SK-N-SH (cell line): Measurements from ENCODE around the gene CELF5. TPM values are rescaled to one million over a fixed set of nuclear protein-coding genes. Genes with fewer than 3 reads are reported as not detected.

Experiments used
- CTCF ChIA-PET: fragments of 300-600, 350-600 bp; formaldehyde crosslinking; extraction: SDS; loops from one replicate; lab custom pipeline; 2021; lab: Yijun Ruan, JAX
- POLR2A ChIA-PET: fragments of 350-600 bp; sonication (Branson Sonifier 250); formaldehyde crosslinking; extraction: SDS; loops from one replicate; lab custom pipeline; 2020; ENCODE audit warnings: antibody characterized with exemption, inconsistent platforms; lab: Yijun Ruan, JAX
- DNase-seq: peaks from one replicate; pipeline ENCODE4 v3.0.0; 2012
- H2AFZ ChIP-seq: fragments of 200-600 bp; sonication (generic); 2 replicates; pipeline ENCODE4 v1.8.1; 2016; ENCODE audit warnings: antibody characterized with exemption, mild to moderate bottlenecking, low read depth
- H3F3A ChIP-seq: fragments of 200-600 bp; sonication (generic); replicated peaks from 2 replicates; pipeline ENCODE3; 2016; ENCODE audit warnings: antibody characterized with exemption, mild to moderate bottlenecking; ENCODE audit not compliant: insufficient read depth
- H3K27ac ChIP-seq, 2 experiments: fragments of 200-500 bp in 1 of 2; fragments of 200-600 bp in 1 of 2; sonication (Bioruptor generic) in 1 of 2; sonication (generic), shearing (Covaris generic) in 1 of 2; 2 replicates each; pipeline versions ENCODE4 v1.5.1 to v1.6.1; 2014 to 2016; ENCODE audit warnings: low read depth in 2 of 2, inconsistent platforms in 1 of 2, low read length in 1 of 2, mild to moderate bottlenecking in 1 of 2, mixed read lengths in 1 of 2
- H3K27me3 ChIP-seq: fragments of 200-600 bp; sonication (generic), shearing (Covaris generic); 2 replicates; pipeline ENCODE4 v1.6.1; 2016; ENCODE audit warnings: mixed run types; ENCODE audit not compliant: insufficient read depth
- H3K36me3 ChIP-seq, 2 experiments: fragments of 200-500 bp in 1 of 2; fragments of 200-600 bp in 1 of 2; sonication (Bioruptor generic) in 1 of 2; sonication (generic) in 1 of 2; replicated peaks in 1 of 2; 2 replicates each; pipeline versions ENCODE3 to v1.5.1; 2014 to 2016; ENCODE audit warnings: low read length in 1 of 2, mild to moderate bottlenecking in 1 of 2; ENCODE audit not compliant: insufficient read depth in 2 of 2, control insufficient read depth in 1 of 2
- H3K4me1 ChIP-seq, 2 experiments: fragments of 200-500 bp in 1 of 2; fragments of 200-600 bp in 1 of 2; sonication (Bioruptor generic) in 1 of 2; sonication (generic), shearing (Covaris generic) in 1 of 2; 2 replicates each; pipeline versions ENCODE4 v1.5.1 to v1.6.1; 2014 to 2016; ENCODE audit warnings: low read depth in 1 of 2, low read length in 1 of 2, mixed run types in 1 of 2; ENCODE audit not compliant: insufficient read depth in 2 of 2, control insufficient read depth in 1 of 2
- H3K4me2 ChIP-seq: fragments of 200-600 bp; sonication (generic), shearing (Covaris generic); 2 replicates; pipeline ENCODE4 v1.6.1; 2017; ENCODE audit warnings: mixed run types
- H3K4me3 ChIP-seq, 2 experiments: fragments of 200-500 bp in 1 of 2; fragments of 200-600 bp in 1 of 2; sonication (Bioruptor generic) in 1 of 2; sonication (generic), shearing (Covaris generic) in 1 of 2; 2 replicates each; pipeline versions ENCODE4 v1.5.1 to v1.8.1; 2014 to 2016; ENCODE audit warnings: low read depth in 2 of 2, inconsistent platforms in 1 of 2, low read length in 1 of 2, mild to moderate bottlenecking in 1 of 2, mixed read lengths in 1 of 2, moderate library complexity in 1 of 2
- H3K79me2 ChIP-seq: fragments of 200-600 bp; sonication (generic); 2 replicates; pipeline ENCODE4 v1.8.1; 2017; ENCODE audit warnings: mild to moderate bottlenecking; ENCODE audit not compliant: insufficient read depth
- H3K9ac ChIP-seq: fragments of 200-600 bp; sonication (generic); 2 replicates; pipeline ENCODE4 v1.6.1; 2017; ENCODE audit warnings: mixed run types
- H3K9me2 ChIP-seq: fragments of 200-600 bp; sonication (generic); 2 replicates; pipeline ENCODE4 v1.6.1; 2017; ENCODE audit warnings: mixed run types
- H3K9me3 ChIP-seq: fragments of 200-600 bp; sonication (generic); 2 replicates; pipeline ENCODE4 v1.6.1; 2017; ENCODE audit warnings: mixed run types, mild to moderate bottlenecking, moderate library complexity
- H4K20me1 ChIP-seq: fragments of 200-600 bp; sonication (generic); 2 replicates; pipeline ENCODE4 v1.6.1; 2017; ENCODE audit warnings: mild to moderate bottlenecking, mixed run types; ENCODE audit not compliant: insufficient read depth
- CHD2 ChIP-seq: fragments of 150-350 bp; IDR thresholded peaks from 2 replicates; pipeline ENCODE4 v1.6.1; 2018; ENCODE audit warnings: low read length; ENCODE audit not compliant: partially characterized antibody
- ELF1 ChIP-seq: IDR thresholded peaks from 2 replicates; pipeline ENCODE4 v1.4.0; 2012
- EZH2phosphoT487 ChIP-seq: fragments of 200-600 bp; sonication (generic); IDR thresholded peaks from 2 replicates; pipeline ENCODE4 v1.6.1; 2017; ENCODE audit warnings: low read depth, mixed run types, mild to moderate bottlenecking, antibody characterized with exemption, moderate library complexity, borderline replicate concordance
- FOXJ3 ChIP-seq: sonication (generic); formaldehyde crosslinking; IDR thresholded peaks from 2 replicates; pipeline ENCODE4 v1.5.1; 2020; ENCODE audit warnings: mild to moderate bottlenecking, missing genetic modification reagents
- FOXM1 ChIP-seq: IDR thresholded peaks from 2 replicates; pipeline ENCODE4 v1.4.0; 2012; ENCODE audit warnings: low read depth, mild to moderate bottlenecking
- JUND ChIP-seq: IDR thresholded peaks from 2 replicates; pipeline ENCODE4 v1.4.0; 2012
- MEF2A ChIP-seq: IDR thresholded peaks from 2 replicates; pipeline ENCODE4 v1.4.0; 2012; ENCODE audit warnings: low read depth, borderline replicate concordance
- POLR2AphosphoS5 ChIP-seq: IDR thresholded peaks from 2 replicates; pipeline ENCODE4 v1.6.1; 2012; ENCODE audit warnings: low read depth, low read length
- RCOR1 ChIP-seq: fragments of 150-350 bp; IDR thresholded peaks from 2 replicates; pipeline ENCODE4 v1.6.1; 2017; ENCODE audit warnings: antibody characterized with exemption, low read length
- RFX5 ChIP-seq: IDR thresholded peaks from 2 replicates; pipeline ENCODE4 v1.6.1; 2012; ENCODE audit warnings: mild to moderate bottlenecking, improper control_type of control experiment, low read length
- SIN3A ChIP-seq: IDR thresholded peaks from 2 replicates; pipeline ENCODE4 v1.6.1; 2012; ENCODE audit warnings: low read depth, mild to moderate bottlenecking, low read length, moderate library complexity, borderline replicate concordance
- TAF1 ChIP-seq: IDR thresholded peaks from 2 replicates; pipeline ENCODE4 v1.6.1; 2012; ENCODE audit warnings: low read depth, mild to moderate bottlenecking, low read length, moderate library complexity, borderline replicate concordance
- WGBS: methylation state at CpG from one replicate; pipeline ENCODE4 v1.1.6; 2017; ENCODE audit warnings: low lambda C conversion rate; 5-methylcytosine and 5-hydroxymethylcytosine counted together
- polyA plus RNA-seq, 3 experiments: library from polyadenylated mRNA; depleted of rRNA; stranded (reverse); fragments of >200 nt; gene quantifications; 2 replicates each; pipeline ENCODE4 v1.2.3, GENCODE V29; 2012
- TF ChIP-seq, protein P1 (sequence below): fragments of 150-350 bp; IDR thresholded peaks from 2 replicates; pipeline ENCODE4 v1.6.1; 2016; ENCODE audit warnings: mild to moderate bottlenecking, low read depth, low read length
- TF ChIP-seq, protein P2 (sequence below): IDR thresholded peaks from 2 replicates; pipeline ENCODE4 v1.6.1; 2012; ENCODE audit warnings: mild to moderate bottlenecking, low read depth, low read length, moderate library complexity
- TF ChIP-seq, protein P3 (sequence below): IDR thresholded peaks from 2 replicates; pipeline ENCODE4; 2012
- TF ChIP-seq, protein P4 (sequence below): IDR thresholded peaks from 2 replicates; pipeline ENCODE4 v1.4.0; 2012; ENCODE audit warnings: low read depth, borderline replicate concordance
- TF ChIP-seq, protein P5 (sequence below): fragments of 200-600 bp; sonication (generic); IDR thresholded peaks from 2 replicates; pipeline ENCODE4 v1.6.1; 2017; ENCODE audit warnings: antibody characterized with exemption, mild to moderate bottlenecking, moderate library complexity

Gene CELF5
- polyA plus RNA-seq, 1 of the 3 experiments (the other 2 are of a cell fraction): 0.33 TPM

DNA sequence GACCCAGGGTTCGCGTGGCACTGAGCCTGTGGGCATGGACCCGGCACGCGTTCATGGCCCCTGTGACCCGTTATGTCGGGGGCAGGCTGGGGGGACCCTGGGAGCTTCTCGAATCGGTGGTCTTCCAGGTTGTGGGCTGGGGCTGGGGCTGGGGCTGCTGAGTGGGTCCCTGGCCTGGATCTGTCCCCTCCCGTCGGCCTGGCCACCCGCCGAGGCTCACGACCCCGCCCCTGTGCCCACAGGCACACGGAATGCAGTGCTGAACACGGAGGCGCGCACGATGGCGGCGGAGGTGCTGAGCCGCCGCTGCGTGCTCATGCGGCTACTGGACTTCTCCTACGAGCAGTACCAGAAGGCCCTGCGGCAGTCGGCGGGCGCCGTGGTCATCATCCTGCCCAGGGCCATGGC, 32.2 kb upstream of the CELF5 start:
- Histone ChIP-seq H3F3A (no peaks in the 10 kb centered on the region), H3K4me3 (no peak overlapping the region), H3K9ac (no peak overlapping the region), H2AFZ (no peak overlapping the region), H3K9me3 (no peaks in the 10 kb centered on the region), H3K36me3 (peaks cover 5 to 20% of the 10 kb centered on the region in 2 experiments), H3K4me2 (no peak overlapping the region), H3K4me1 (peaks cover 6 to 8% of the 10 kb centered on the region in 2 experiments; a peak in 2 of 4 replicates), H3K9me2 (no peaks in the 10 kb centered on the region), H3K27me3 (no peaks in the 10 kb centered on the region)
- POLR2A ChIA-PET: no interaction called here
- no peak for TF ChIP-seq RCOR1
- TF ChIP-seq JUND: no peak
- TF ChIP-seq SIN3A: no peak
- TF ChIP-seq CHD2: no peak
- TF ChIP-seq, protein P1, sequence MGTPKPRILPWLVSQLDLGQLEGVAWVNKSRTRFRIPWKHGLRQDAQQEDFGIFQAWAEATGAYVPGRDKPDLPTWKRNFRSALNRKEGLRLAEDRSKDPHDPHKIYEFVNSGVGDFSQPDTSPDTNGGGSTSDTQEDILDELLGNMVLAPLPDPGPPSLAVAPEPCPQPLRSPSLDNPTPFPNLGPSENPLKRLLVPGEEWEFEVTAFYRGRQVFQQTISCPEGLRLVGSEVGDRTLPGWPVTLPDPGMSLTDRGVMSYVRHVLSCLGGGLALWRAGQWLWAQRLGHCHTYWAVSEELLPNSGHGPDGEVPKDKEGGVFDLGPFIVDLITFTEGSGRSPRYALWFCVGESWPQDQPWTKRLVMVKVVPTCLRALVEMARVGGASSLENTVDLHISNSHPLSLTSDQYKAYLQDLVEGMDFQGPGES: no peak
- TF ChIP-seq TAF1: no peak
- TF ChIP-seq MEF2A: no peak
- TF ChIP-seq FOXM1: no peak
- TF ChIP-seq, protein P2, sequence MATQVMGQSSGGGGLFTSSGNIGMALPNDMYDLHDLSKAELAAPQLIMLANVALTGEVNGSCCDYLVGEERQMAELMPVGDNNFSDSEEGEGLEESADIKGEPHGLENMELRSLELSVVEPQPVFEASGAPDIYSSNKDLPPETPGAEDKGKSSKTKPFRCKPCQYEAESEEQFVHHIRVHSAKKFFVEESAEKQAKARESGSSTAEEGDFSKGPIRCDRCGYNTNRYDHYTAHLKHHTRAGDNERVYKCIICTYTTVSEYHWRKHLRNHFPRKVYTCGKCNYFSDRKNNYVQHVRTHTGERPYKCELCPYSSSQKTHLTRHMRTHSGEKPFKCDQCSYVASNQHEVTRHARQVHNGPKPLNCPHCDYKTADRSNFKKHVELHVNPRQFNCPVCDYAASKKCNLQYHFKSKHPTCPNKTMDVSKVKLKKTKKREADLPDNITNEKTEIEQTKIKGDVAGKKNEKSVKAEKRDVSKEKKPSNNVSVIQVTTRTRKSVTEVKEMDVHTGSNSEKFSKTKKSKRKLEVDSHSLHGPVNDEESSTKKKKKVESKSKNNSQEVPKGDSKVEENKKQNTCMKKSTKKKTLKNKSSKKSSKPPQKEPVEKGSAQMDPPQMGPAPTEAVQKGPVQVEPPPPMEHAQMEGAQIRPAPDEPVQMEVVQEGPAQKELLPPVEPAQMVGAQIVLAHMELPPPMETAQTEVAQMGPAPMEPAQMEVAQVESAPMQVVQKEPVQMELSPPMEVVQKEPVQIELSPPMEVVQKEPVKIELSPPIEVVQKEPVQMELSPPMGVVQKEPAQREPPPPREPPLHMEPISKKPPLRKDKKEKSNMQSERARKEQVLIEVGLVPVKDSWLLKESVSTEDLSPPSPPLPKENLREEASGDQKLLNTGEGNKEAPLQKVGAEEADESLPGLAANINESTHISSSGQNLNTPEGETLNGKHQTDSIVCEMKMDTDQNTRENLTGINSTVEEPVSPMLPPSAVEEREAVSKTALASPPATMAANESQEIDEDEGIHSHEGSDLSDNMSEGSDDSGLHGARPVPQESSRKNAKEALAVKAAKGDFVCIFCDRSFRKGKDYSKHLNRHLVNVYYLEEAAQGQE: no peak
- TF ChIP-seq, protein P3, sequence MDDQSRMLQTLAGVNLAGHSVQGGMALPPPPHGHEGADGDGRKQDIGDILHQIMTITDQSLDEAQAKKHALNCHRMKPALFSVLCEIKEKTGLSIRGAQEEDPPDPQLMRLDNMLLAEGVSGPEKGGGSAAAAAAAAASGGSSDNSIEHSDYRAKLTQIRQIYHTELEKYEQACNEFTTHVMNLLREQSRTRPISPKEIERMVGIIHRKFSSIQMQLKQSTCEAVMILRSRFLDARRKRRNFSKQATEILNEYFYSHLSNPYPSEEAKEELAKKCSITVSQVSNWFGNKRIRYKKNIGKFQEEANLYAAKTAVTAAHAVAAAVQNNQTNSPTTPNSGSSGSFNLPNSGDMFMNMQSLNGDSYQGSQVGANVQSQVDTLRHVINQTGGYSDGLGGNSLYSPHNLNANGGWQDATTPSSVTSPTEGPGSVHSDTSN: no peak
- TF ChIP-seq ELF1: no peak
- no peak for TF ChIP-seq RFX5
- TF ChIP-seq, all 33 proteins: peak for 0
- no peak for DNase-seq
- 88% methylated on average over 10 of the region's 32 CpGs for WGBS
- Histone ChIP-seq H4K20me1 (peaks cover 17% of the 10 kb centered on the region; the same call in 1 of the 2 replicates), H3K27ac (no peak overlapping the region), H3K79me2 (peaks cover 58% of the 10 kb centered on the region)
- CTCF ChIA-PET: no interaction called here

DNA sequence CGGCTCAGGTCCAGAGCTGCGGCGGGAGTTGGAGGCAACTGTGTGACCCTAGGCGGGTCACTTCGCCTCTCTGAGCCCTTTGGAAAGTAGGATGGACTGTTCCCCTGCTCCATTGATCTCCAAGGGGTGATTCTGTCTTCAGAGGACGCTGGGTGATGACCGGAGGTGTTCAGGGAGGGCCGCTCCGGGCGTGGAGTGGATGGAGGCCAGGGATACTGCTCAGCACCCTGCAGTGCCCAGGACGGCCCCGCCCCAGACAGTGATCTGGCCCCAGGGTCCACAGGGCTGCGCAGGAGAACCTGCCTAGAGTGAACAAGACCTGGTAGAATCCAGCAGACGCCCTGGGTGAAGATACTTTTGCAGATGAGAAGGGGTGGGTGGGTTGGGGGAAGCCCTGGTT, 31.8 kb upstream of the CELF5 start:
- Histone ChIP-seq H3K4me2 (no peak overlapping the region), H3K9me3 (no peaks in the 10 kb centered on the region), H3K27me3 (no peaks in the 10 kb centered on the region), H3K9me2 (no peaks in the 10 kb centered on the region), H3K4me3 (no peak overlapping the region), H3K9ac (no peak overlapping the region), H3F3A (no peaks in the 10 kb centered on the region), H3K27ac (no peak overlapping the region), H3K79me2 (peaks cover 54% of the 10 kb centered on the region), H3K36me3 (peaks cover 5 to 20% of the 10 kb centered on the region in 2 experiments), H2AFZ (no peak overlapping the region), H3K4me1 (peaks cover 2 to 3% of the 10 kb centered on the region in 2 experiments; a peak in 1 of 4 replicates), H4K20me1 (peaks cover 17% of the 10 kb centered on the region; the same call in 1 of the 2 replicates)
- 97% methylated on average over 11 of the region's 14 CpGs for WGBS
- DNase-seq: no peak
- ChIA-PET POLR2A (no interaction called here), CTCF (no interaction called here)
- TF ChIP-seq JUND (no peak), FOXJ3 (CRISPR knock-in tag) (no peak), RFX5 (no peak), EZH2phosphoT487 (no peak), POLR2AphosphoS5 (no peak)
- TF ChIP-seq, protein P4, sequence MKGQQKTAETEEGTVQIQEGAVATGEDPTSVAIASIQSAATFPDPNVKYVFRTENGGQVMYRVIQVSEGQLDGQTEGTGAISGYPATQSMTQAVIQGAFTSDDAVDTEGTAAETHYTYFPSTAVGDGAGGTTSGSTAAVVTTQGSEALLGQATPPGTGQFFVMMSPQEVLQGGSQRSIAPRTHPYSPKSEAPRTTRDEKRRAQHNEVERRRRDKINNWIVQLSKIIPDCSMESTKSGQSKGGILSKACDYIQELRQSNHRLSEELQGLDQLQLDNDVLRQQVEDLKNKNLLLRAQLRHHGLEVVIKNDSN: no peak
- TF ChIP-seq, protein P1: no peak
- TF ChIP-seq, protein P5, sequence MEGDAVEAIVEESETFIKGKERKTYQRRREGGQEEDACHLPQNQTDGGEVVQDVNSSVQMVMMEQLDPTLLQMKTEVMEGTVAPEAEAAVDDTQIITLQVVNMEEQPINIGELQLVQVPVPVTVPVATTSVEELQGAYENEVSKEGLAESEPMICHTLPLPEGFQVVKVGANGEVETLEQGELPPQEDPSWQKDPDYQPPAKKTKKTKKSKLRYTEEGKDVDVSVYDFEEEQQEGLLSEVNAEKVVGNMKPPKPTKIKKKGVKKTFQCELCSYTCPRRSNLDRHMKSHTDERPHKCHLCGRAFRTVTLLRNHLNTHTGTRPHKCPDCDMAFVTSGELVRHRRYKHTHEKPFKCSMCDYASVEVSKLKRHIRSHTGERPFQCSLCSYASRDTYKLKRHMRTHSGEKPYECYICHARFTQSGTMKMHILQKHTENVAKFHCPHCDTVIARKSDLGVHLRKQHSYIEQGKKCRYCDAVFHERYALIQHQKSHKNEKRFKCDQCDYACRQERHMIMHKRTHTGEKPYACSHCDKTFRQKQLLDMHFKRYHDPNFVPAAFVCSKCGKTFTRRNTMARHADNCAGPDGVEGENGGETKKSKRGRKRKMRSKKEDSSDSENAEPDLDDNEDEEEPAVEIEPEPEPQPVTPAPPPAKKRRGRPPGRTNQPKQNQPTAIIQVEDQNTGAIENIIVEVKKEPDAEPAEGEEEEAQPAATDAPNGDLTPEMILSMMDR: no peak
